GM11168 (cell line): ENCODE measurements around the gene L3MBTL4.
"Not testable (repeated sequence)": the region's sequence is repeated elsewhere in the genome, so short reads cannot be mapped to it uniquely, and the experiment has no call there.

Experiments used
- in situ Hi-C: fragments of 300-500 bp; cut with MboI; formaldehyde crosslinking; loops from one replicate; pipeline ENCODE4 v1.12.0; 2022; ENCODE audit warnings: low sequenced_read_pairs; ENCODE audit not compliant: unreplicated experiment

Gene L3MBTL4

DNA sequence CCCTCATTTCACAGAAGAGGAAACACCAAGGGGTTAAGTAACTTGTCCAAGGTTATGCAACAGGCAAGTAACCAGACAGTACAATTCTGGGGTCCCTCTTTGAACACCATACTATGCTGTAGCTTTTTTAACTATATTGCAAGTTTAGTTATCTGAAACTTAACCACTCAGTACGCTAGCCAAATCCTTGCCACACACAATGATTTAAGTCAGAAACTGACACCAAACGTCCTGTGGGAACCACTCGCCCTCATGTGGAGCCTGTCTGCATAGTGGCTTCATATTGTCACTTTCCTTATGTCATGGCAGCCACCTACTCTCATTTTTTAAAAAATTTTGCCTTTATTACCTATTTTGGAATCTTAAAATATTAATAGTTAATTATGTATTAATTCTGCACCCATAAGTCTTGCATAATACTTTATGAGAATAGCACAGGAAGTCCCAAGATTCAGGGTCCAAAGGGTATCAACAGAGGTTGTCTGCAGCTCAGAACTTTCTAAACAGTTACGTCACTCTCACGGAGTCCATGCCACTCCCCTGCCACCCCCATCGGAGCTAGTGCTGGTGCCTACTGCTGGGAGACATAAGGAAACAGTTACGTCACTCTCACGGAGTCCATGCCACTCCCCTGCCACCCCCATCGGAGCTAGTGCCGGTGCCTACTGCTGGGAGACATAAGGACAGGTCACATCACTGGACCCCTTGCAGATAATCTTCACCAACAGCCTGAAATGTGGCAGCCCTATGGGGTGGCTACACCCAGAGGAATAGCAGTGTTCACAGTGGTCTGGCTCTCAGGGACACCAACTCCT, 99.0 kb downstream of the L3MBTL4 start:
- in situ Hi-C loops: no loop called here

GRCh38 chr18:6313415-6313814, 101.3 kb downstream of the L3MBTL4 start:
- in situ Hi-C loops: no loop called here

DNA sequence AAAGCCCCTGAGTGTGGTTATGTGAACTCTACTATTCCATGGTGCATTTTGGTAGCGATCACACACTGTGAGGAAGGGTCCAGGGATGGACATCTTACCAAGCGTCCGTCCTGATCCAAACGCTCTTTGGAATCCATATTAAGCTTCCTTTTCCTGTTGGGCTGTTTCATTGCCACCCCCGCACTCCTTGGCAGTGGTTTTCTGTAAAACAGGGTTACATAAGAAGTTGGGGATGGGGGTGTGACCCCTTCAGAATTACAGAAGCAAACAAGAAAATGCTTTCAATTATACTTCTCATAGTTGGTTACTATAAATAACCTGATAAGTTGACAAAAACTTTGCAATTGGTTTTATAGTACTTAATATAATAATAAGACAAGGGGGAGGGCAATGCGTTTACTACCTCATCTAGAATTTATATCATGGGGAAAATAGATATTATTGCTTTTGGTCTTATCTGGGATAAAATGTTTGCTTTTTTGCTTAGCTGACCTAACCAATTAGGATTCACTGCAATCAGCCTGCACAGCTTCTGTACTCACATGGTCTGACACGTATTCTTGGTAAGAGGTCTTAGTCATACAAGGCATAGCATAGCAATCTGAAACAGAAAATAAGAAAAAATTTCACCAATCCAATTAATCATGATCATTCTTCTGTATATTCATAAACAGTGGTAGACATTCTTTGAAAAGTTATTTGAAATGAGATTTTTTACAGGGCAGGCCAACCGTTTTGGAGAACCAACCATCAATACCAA, 103.1 kb downstream of the L3MBTL4 start:
- in situ Hi-C loops: no loop called here

- in situ Hi-C loops: no loop called here
Observed at GRCh38 chr18:6310714-6311113, 104.0 kb downstream of the L3MBTL4 start.

GRCh38 chr18:6297875-6298274, 116.8 kb downstream of the L3MBTL4 start:
- in situ Hi-C loops: no loop called here

DNA sequence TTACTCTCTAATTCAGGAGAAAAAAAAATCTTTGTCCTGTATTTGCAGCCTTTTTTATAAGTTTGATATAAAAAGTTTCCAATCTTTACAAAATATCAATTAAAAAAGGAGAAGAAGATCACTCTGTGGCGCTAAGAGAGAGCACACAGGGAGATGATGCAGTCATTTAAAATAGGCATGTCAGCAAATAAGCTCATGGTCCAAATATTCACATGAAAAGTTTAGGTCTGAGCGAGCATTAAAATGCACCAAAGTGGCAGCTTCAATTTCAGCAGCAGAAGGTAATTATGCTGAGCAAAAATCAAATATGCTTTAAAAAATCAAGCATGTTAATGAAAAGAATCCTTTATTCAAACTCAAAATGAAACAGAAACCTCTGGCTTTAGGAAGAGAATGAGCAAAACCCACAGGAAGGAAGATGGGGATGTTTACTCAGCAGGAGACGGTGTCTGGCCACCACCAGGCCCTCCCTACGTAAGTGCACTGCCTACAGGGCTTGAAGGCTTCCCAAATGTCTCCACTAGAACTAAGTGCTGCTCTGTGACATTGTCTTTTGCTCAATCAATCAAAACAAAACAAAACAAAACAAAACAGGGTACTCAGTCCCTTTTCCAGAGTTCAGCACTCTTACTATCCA, 120.4 kb downstream of the L3MBTL4 start:
- in situ Hi-C loops: no loop called here

DNA sequence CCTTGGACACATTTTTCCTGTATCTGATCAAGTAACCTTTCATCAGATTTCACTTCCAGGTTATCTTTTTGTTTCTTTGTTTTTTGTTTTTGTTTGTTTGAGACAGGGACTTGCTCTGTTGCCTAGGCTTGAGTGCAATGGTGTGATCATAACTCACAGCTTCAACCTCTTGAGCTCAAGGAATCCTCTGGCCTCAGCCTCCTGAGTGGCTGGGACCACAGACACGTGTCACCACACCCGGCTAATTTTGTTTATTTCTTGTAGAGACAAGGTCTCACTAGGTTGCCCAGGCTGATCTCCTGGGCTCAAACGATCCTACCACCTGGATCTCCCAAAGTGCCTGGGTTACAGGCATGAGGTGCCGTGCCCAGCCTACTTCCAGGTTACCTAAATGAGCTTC, 124.9 kb downstream of the L3MBTL4 start:
- in situ Hi-C loops: no loop called here

DNA sequence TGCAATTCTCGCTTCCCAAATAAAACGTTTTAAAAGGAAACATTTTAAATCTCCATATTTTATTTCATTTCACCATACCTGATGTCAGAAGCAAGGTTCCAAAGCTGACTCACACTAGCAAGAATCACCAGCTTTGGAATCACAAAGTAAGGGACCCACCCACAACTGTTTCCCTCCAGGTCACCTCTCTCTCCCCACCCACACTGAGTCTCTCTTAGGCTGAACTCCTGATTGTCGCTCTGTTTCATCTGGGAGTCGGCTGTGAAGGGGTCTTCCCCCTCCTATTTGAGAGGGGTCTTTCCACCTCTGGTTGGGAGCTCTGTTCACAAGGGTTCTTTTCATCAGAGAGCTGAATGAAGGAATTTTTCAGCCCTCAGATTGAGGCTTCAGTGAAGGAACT, 128.1 kb downstream of the L3MBTL4 start:
- in situ Hi-C loops: no loop called here

GRCh38 chr18:6284761-6285160, 129.9 kb downstream of the L3MBTL4 start:
- in situ Hi-C loops: no loop called here

DNA sequence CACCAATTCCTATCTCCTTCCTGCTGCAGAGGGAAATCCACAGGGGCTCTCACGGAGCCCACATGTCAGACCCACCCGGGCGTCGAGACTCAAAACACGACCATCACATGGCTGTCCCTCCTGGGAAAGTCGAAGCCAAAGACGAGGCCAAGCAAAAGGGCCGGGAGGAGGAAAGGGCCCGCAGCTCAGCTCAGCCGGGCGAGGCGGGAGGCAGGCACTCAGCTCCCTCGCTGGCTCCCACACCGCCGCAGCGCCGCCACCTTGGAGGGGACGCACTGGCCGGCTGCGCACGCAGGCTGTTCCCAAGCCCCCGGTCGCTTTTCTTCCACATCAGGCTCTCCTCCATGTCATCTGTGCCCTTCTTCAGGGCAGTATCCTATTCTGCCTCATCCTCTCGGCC, 130.4 kb downstream of the L3MBTL4 start:
- in situ Hi-C loops: no loop called here

- in situ Hi-C loops: no loop called here
Observed at GRCh38 chr18:6281874-6282273, 132.8 kb downstream of the L3MBTL4 start.

- in situ Hi-C loops: no loop called here
Observed at GRCh38 chr18:6280211-6280743, 134.4 kb downstream of the L3MBTL4 start.

DNA sequence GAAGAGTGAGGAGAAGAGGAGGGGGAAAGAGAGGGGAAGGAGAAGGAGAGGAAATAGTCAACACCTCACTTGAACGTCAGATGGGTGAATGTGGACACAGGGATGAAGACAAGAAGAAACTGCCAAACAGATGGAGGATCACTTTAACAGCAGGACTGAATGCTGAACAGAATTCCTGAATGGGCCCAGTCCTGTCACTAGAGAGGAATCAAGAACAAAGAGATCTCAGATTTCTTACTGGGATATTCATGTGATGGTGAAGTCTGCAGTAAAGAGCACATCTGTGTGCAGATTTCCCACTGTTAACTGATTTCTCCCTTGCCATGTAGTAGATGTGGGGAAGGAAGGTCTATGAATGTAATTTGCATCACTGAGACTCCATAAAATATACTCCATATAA, 135.4 kb downstream of the L3MBTL4 start:
- in situ Hi-C loops: no loop called here

DNA sequence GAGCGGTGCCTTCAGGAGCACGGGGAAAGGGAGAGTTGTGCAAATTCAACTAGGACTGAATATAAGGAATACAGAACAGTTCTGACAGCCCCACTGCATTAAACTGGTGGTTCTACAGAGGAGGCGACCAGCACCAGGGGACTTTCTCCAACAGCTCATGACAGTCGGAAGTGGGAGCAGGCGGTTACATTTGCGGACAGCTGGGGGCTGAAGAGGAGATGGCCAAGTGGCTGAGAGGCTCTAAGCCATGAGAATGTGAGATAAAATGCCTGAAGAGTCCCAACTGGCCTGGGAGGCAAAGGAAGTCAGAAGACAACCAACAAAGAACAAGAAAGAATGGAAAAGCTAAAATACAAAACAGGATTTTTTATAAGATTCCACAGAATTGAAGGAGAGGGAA, 141.3 kb downstream of the L3MBTL4 start:
- in situ Hi-C loops: no loop called here

GRCh38 chr18:6272144-6272543, 142.6 kb downstream of the L3MBTL4 start:
- in situ Hi-C loops: not testable (repeated sequence)

DNA sequence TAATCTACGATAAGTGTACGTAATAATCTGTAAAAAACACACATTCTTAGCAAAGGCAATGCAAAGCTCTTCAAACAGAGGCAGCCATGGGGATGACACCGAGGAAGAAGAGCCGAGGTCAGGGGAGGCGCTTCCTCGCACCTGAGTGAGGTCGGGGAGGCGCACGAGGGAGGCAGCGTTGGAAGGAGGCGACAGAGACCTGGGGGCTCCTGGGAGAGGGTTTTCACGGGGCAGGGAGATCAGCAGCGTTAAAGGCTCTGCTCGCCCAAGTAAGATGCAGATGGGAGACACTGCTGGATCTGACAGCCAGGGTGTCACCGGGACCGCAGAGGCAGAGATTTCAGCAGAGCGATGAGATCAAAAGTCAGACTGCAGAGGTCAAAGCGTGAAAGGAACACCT, 143.1 kb downstream of the L3MBTL4 start:
- in situ Hi-C loops: no loop called here

DNA sequence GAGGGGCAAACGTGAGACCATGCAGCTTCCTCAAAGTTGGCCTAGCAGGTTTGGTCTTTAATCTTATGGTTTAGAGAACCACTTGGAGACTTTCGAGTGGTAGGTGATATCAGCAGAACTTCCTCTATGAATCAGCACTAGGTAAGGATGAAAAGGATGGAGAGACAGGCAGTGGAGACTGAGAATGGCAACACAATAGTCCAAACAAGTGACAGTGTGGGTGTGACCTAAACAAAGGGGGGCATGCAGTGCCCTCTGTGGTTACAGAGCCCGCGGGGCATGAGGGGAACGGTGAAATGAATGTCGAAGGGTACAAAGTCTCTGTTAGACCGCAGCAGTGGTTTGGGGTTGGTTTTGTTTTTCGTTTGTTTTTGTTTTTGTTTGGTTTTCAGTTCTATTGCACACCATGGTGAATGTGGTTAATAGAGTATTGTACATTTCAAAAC, 143.9 kb downstream of the L3MBTL4 start:
- in situ Hi-C loops: no loop called here

GRCh38 chr18:6269660-6270332, 144.9 kb downstream of the L3MBTL4 start:
- in situ Hi-C loops: no loop called here

DNA sequence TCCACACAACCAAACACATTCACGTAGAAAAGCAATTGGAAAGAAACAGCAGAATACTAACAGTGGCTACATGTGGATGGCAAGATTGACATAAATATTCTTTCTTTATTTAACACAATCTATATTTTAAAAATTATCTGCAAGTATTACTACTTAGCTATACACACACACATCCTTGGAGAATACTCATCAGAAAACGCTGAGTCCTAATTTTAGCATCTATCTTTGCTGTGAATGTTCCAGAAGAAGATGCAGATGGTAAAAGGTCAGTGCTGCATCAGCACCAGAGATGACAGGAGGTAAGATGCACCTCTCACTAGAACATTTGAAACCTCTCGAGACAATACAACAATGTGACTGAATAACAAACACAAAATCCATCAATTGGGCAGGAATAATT, 148.5 kb downstream of the L3MBTL4 start:
- in situ Hi-C loops: no loop called here

- in situ Hi-C loops: no loop called here
Observed at GRCh38 chr18:6261938-6262337, 152.8 kb downstream of the L3MBTL4 start.
